HG03159 (cell line): ENCODE results near the gene CCNB3.
"Not testable (repeated sequence)": the region's sequence is repeated elsewhere in the genome, so short reads cannot be mapped to it uniquely, and the experiment has no call there.

Experiments used
- ATAC-seq: cut with Tn5 transposase; IDR thresholded peaks from one replicate; pipeline ENCODE4 v1.9.1; 2021; ENCODE audit warnings: mild to moderate bottlenecking, moderate library complexity; ENCODE audit not compliant: unreplicated experiment

The CCNB3 gene, protein sequence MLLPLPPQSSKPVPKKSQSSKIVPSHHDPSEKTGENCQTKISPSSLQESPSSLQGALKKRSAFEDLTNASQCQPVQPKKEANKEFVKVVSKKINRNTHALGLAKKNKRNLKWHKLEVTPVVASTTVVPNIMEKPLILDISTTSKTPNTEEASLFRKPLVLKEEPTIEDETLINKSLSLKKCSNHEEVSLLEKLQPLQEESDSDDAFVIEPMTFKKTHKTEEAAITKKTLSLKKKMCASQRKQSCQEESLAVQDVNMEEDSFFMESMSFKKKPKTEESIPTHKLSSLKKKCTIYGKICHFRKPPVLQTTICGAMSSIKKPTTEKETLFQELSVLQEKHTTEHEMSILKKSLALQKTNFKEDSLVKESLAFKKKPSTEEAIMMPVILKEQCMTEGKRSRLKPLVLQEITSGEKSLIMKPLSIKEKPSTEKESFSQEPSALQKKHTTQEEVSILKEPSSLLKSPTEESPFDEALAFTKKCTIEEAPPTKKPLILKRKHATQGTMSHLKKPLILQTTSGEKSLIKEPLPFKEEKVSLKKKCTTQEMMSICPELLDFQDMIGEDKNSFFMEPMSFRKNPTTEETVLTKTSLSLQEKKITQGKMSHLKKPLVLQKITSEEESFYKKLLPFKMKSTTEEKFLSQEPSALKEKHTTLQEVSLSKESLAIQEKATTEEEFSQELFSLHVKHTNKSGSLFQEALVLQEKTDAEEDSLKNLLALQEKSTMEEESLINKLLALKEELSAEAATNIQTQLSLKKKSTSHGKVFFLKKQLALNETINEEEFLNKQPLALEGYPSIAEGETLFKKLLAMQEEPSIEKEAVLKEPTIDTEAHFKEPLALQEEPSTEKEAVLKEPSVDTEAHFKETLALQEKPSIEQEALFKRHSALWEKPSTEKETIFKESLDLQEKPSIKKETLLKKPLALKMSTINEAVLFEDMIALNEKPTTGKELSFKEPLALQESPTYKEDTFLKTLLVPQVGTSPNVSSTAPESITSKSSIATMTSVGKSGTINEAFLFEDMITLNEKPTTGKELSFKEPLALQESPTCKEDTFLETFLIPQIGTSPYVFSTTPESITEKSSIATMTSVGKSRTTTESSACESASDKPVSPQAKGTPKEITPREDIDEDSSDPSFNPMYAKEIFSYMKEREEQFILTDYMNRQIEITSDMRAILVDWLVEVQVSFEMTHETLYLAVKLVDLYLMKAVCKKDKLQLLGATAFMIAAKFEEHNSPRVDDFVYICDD (N-terminal part only)

DNA sequence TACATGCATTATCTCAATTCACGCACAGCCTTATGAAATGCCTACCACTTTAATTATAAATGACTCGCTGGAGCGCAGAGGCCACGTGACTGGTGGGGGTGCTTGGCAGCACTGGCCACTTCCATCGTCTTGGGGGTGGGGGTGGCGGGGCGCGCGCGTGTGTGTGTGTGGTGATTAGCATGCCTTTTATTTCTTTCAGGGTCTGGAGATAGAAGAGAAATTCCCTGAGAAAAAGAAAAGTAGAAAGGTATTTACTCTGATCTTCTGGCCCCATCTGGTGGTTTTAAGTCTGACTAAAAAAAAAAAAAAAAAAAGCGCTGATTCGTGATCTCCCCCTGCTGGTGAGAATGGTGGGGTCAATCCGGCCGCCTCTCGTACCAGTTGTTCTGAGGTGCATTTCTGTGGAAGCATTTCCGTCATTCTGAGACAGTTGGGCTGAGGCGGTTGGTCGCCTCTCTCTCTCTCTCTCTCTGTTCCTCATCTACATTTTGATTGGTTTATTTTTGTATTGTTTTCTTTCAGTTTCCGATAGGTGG lies at the start of gene CCNB3:
Gene CCNB3 (plus strand): TSS at position 402 of the 536 bp plus-strand sequence. CDS start 80,399 bp downstream, outside the sequence.
- ATAC-seq: peak; percentile 99

DNA sequence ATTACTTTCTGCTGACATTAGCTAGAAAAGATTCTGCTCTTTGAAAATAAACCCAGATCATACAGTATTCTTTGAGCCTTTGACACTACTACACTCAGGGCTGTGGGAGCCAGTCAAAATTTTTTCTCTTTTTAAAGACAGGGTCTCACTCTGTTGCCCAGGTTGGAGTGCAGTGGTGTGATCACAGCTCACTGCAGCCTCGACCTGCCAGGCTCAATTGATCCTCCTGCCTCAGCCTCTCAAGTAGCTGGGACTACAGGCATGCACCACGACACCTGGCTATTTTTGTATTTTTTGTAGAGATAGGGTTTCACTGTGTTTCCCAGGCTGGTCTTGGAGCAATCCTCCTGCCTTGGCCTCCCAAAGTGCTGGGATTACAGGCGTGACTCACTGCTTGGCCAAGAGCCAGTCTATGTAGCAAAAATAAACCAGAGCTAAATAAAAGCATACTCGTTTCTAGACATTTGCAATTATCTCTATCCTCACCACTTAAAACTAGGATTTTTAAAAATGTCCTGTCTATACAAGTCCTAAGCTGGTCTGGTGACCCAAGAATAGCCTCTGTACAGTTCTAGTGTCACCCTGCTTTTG lies 46.9 kb upstream of the CCNB3 start:
- no peak for ATAC-seq

DNA sequence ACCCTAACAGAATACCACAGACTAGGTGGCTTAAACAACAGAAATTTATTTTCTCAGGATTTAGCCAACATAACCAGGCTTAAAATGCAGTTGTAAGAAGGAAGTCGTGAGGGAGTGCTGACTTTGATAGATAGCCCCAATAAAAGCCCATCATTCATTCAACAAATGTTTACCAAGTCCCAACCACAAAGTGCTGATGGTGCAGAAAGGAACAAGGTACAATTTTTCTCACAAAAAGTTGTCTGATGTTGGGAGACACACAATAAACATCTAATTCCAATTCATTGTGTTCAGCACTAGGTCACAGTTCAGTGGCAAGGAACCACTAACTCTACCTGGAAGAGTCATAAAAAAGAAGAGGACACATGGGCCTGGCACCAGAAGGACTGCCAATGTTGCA lies 46.0 kb upstream of the CCNB3 start:
- ATAC-seq: no peak

DNA sequence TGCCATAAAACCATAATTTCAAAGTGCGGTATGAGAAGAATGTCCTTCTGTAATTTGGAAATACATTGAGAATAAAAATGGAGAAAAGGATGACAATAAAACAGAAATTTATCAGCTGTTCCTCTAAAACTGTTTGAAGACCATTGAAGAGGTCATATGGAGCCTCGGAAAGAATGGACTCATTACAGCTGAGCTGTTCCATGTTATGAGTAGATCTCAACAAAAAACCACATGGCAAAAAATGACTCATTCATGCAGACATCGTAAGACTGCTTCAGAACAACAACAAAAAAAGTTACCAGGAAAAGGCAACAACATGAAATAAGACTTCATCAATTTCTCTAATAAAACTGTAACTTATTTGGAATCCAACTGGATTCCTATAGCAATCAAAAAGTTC lies 43.4 kb upstream of the CCNB3 start:
- no peak for ATAC-seq

DNA sequence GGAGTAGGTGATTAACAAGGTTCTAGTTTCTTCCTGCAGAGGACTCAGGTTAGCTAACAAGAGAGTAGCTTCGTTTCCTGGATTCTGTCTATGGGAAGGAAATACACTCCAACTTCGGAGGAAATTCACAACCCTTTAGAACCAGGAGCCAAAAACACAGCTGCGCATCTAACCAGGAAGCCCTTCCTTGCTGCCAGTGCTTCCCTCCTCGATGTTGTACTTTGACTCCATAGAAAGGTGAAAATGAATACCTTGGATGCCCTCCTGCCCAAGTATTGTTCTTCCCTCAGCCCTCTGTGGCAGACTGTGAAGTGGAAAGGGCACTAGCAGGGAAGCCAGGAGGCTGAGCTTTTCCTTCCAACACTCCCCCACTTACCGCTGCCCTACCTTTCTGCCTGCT lies 38.8 kb upstream of the CCNB3 start:
- ATAC-seq: no peak

DNA sequence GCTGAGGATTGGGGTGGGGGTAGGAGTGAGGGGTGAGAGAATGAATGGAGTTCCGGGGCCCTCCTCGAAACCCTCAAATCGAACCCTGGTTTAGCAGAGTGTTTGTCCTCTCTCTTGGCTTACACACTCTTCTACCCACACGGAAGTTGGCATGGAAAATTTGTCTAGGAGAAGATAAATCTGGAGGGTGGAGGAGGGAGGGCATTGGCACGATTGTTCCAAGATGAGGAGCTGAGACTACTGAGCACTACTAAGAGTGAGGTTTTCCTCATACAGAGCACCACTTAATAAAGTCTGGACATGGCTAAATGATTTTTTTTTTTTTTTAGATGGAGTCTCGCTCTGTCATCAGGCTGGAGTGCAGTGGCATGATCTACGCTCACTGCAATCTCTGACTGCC lies 37.2 kb upstream of the CCNB3 start:
- ATAC-seq: no peak

DNA sequence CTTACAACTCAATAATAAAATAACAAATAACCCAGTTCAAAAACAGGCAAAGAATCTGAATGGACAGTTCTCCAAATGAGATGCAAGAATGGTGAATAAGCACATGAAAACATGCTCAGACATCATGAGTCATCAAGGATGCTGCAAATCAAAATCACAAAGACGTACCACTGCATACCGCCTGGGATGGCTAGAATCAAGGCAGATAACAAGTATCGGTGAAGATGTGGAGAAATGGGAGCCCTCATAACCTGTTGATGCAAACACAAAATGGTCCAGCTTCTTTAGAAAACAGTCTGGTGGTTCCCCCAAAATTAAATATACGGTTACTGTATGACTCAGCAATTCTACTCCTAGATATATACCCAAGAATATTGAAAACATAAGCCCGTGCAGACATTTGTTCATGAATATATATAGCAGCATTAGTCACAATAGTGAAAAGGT lies 36.3 kb upstream of the CCNB3 start:
- ATAC-seq: peak; percentile 46

DNA sequence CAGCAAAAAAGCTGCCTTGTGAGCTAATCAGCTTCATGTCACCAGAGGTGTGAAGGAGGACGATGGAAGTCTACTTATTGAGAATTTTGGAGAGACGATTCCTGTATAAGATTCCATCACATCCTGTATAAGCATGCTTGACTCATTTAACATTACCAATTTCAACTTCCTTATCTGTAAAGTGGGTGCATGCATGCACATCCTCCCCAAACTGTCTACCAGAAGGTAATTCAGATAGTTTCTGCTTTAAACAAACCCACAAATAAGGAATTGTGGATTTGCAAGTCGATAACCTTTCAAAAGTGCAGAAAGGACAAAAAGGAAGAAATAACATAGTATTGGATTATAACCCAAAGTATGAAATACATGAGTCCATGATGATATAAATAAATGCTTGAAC lies 34.8 kb upstream of the CCNB3 start:
- no peak for ATAC-seq

DNA sequence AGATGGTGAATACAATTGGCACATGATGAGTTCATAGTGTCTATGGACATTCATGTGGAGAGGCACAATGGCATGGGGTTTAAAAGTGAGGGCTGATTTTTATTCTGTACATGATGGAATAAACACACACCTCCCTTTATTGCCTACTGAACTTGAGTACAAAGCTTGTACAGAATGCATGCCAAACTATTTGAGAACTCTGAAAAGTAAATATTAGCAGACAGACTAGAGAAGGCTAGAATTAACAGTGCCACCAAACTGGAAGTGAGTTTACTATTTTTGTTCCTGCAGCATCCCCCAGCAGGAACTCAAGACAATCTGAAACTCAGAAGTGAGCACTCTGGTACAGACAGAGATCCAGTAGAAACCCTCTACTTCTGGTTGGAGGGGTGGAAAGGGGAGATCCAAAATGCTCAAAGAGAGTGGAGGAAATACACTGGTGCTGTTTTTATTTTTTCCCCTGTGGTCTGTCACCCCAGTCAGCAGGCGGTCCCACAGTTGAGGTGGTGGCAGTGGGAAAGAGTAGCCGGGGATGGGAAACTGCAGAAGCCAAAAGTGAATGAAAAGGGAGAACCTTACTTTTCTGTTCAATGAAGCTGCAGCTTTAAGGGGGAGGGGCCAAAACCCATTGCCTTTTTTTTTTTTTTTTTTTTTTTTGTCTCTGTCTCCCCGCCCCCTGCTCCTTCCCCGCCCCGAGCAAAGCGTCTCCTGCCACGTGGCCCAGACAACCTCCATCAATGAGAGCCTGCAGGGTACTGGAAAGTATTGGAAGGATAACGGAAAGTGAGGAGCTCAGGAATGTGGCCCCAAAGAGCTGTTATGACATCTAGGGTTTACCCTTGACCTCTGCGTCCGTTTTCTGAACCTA lies 24.3 kb upstream of the CCNB3 start:
- ATAC-seq: no peak

DNA sequence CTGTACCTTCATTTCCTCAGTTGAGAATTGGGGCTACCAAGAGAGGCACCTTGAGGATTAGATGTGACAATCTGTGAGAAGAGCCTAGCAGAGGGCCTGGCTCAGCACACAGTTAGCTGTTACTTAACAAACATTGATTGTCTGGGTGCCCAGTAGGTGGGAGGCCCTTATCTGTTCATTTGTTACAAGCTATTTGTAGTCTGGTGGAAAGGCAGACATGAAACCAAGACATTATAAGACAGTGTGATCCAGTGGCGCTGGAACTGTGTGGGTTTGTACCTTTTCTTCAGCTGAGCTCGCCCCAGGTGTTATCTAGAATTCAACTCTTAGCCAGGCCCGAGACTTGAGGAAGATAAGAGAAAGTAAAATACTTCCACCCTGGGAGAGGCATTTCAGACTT lies 20.7 kb upstream of the CCNB3 start:
- no peak for ATAC-seq

DNA sequence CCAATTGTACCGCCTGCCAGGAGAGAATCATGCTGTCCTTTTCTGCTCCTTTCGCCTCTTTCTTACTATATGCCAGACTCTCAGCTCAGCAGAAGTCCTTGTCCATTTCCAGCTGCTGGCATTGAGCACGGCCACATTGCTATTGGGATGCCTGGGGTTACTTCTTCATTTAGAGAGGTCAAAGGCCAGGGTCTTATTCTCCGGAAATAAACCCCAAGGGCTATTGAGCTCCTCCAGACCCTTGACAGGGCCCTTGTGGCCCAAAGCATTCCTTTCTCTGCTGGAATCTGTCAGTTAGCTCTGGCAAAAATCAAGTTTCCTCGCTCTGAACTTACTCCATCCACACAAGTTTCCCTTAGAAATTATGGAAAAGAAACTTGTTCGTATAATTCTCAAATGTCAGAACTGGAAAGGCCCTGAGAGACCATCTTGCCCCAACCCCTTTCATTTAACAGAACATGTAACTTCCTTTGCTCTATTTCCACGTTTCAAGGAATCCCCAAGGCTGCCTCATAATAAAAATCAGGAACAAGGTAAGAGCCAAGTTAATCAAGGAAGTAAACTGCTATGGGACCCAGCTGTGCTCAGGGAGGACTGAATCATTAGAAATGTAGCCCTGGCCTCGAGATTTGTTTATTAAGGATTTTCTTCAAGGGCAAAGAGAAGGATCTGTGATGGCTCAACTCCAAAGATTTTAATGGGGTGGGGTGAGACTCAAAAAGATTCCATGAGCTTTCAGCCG lies 15.5 kb upstream of the CCNB3 start:
- no peak for ATAC-seq

DNA sequence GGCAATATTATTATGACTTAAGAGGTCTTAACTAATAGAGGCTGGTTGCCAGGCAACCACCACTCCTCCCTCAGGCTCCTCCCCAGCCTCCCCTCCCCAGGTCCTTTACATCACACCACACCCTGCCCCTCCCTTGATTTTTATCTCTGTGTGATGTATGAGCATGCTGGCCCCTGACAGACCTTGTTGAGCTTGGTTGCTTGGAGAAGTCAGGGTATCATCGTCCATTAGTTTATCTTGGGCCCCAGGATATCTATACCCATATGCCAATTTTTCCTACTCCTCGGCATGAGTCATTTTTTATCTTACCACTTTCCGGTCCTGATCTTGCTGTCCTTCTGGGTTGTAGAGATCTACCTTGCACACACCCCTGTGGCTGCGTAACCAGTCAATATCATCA lies 6.2 kb upstream of the CCNB3 start:
- ATAC-seq: no peak

DNA sequence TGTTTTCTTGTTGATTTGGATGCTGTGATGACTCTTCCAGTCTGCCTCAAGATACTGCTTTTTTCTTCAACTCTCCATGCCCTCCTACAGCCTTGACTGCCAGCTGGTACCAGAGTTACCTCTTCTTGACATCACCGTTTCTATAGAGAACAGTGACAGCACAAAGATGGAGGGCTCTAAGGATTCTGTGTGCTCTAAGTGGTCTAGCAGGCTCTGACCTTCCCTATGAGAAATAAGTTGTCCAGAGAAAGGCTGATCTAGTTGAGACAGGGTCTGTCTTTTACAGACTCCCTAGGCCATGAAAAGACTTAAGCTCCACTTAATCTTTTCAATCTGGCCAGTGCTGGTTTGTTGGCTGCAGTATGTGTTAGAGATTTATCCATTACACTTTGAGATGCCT lies 3.7 kb upstream of the CCNB3 start, which contains the start of gene AKAP4:
Gene AKAP4 (minus strand): TSS at position 101 of the 400 bp plus-strand sequence. CDS start 118 bp downstream, outside the sequence.
- ATAC-seq: no peak

DNA sequence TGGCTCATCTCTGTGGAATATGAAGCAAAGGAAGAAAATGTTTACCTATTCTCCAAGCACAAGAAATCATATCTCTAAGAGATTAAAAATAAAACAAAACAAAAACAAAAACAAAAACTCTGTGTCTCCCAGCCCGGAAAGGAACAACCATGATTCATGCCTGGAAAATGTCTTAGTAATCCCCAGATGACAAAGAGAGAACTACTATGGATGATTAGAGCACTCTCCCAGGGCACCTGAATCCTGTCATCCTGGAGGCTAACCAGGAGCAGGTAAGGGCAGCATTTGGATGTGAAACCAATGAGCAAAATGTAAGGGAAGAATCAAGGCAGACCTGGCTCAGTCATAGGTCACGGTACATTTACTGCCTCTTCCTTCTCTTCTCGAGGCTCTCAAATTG lies 2.0 kb upstream of the CCNB3 start:
- ATAC-seq: no peak

DNA sequence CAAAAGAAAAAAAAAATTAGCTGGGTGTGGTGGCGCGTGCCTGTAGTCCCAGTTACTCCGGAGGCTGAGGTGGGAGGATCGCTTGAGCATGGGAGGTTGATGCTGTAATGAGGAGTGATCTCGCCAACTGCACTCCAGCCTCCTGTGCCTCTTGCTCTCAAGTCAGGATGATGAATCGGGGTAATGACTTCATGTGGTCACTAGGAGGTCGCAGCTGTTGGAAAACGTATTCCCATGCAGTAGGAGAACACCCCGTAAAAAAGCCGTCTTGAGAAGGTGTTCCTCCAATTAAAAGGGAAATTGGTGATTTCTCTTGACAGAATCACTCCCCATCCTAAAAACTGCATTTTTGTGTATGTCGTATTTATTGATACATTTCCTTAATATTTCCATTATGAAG lies 2.2 kb downstream of the CCNB3 start:
- ATAC-seq: no peak

DNA sequence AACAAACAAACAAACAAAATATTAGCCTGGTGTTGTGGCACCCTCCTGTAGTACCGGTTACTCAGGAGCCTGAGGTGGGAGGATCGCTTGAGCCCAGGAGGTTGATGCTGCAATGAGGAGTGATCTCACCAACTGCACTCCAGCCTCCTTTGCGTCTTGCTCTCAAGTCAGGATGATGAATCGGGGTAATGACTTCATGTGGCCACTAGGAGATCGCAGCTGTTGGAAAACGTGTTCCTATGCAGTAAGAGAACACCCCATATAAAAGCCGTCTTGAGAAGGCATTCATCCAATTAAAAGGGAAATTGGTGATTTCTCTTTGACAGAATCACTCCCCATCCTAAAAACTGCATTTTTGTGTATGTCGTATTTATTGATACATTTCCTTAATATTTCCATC lies 6.9 kb downstream of the CCNB3 start:
- ATAC-seq: peak; percentile 57

DNA sequence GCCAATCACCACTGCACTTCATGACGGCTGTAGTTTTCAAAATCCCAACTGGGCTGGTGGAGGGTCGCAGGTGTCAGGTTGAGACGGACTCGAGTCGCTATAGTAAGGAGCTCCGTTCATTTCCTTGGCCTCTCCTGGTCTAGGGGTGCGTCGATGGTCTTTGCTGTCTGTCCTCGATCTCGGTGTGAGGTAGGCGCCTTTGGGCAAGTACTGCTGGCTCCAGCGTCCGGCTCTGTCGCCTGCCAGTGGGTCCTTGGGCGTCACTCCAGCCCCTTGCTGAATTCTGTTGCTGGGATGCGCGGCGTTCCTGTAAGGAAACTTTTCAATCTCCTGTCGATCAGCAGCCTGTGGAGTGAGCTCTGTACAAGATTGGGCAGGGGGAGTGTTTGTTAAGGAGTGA lies 76.7 kb downstream of the CCNB3 start:
- no peak for ATAC-seq

DNA sequence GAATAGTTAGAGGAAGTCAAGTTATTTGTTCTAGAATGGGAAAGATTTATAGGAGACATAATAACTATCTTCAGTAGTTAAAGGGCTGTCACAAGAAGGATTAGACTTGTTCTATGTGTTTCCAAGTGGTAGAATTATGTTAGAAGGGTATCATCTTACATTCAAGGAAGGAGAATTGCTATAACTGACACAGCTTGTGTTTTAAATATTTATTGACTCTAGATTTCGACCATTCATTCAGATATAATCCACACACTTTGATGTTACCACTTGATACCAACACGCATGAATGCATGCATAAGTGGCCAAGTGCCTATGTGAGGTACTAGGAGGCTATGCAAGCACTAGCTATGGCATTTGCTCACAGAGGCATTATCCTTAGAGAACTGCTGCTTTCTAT lies 122.7 kb downstream of the CCNB3 start:
- ATAC-seq: no peak

DNA sequence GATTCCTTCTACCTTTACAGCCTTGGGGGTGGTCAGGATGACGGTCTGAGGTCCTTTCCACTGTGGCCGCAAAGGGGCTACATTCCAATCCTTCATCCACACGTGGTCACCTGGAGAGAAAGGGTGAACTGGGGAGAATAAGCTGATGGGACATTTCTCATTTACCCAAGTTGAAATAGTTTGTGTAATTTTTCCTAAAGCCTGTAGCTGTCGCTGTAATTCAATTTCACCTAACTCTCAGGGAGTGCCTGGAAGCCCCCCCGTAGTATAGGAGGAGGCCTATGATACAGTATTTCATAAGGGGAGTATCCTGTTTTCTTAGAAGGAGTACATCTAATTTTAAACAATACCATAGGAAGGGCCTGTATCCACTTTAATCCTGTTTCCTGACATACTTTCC lies 128.1 kb downstream of the CCNB3 start:
- not testable (repeated sequence) for ATAC-seq
